GM12878 (cell line): ENCODE measurements around the gene GPATCH3. TPM values are rescaled to one million over a fixed set of nuclear protein-coding genes. Genes with fewer than 3 reads are reported as not detected.
"Not testable (repeated sequence)": the region's sequence is repeated elsewhere in the genome, so short reads cannot be mapped to it uniquely, and the experiment has no call there.

Experiments
- ATAC-seq: fragments of 200-7000 bp; cut with Tn5 transposase; 3 replicates; pipeline ENCODE4 v1.9.1; 2020; ENCODE audit warnings: mild to moderate bottlenecking, moderate library complexity
- BruUV-seq: library from RNA; stranded (reverse); fragments of 400-500 nt; replicated peaks from 2 replicates; lab custom pipeline; 2021; lab: Mats Ljungman, UMichigan
- CTCF ChIA-PET: fragments of 300-600 bp; sonication (Branson Sonifier 250); formaldehyde crosslinking; extraction: SDS; loops from one replicate; lab custom pipeline; 2021; ENCODE audit warnings: inconsistent platforms; lab: Yijun Ruan, JAX
- POLR2A ChIA-PET: fragments of 350-600 bp; formaldehyde crosslinking; extraction: SDS; loops from one replicate; lab custom pipeline; 2021; ENCODE audit warnings: inconsistent platforms; lab: Charles Lee
- RAD21 ChIA-PET: fragments of 300-600 bp; sonication (Branson Sonifier 250); formaldehyde crosslinking; loops from one replicate; lab custom pipeline; 2023; ENCODE audit warnings: antibody characterized with exemption; ENCODE audit not compliant: unreplicated experiment; lab: Charles Lee
- SMC1A ChIA-PET: fragments of 300-600 bp; sonication (Branson Sonifier 250); formaldehyde crosslinking; loops from one replicate; lab custom pipeline; 2023; ENCODE audit not compliant: unreplicated experiment, uncharacterized antibody; lab: Charles Lee
- DNase-seq: peaks from one replicate; pipeline ENCODE4 v3.0.0-alpha.2; 2011; ENCODE audit warnings: low read depth, low spot score
- FAIRE-seq: peaks from 3 replicates; lab custom pipeline; 2011; peaks lifted over from hg19 to GRCh38; lab: Jason Lieb, UNC
- H2AFZ ChIP-seq: 2 replicates; pipeline ENCODE4 v1.6.0; 2011; ENCODE audit warnings: low read depth, low read length, control low read depth; ENCODE audit not compliant: control insufficient read depth
- H3K27ac ChIP-seq: 2 replicates; pipeline ENCODE4 v1.5.1; 2011; ENCODE audit warnings: control low read depth; ENCODE audit not compliant: control insufficient read depth, insufficient read depth
- H3K27me3 ChIP-seq, 2 experiments: replicated peaks in 1 of 2; 2 replicates each; pipeline versions ENCODE4 v1.6.0 to v1.6.1; 2011; ENCODE audit warnings: low read length in 1 of 2; ENCODE audit not compliant: control insufficient read depth in 2 of 2, insufficient read depth in 2 of 2
- H3K36me3 ChIP-seq, 2 experiments: 2 replicates each; pipeline ENCODE4 v1.5.1; 2011; ENCODE audit warnings: low read length in 1 of 2; ENCODE audit not compliant: control insufficient read depth in 2 of 2, insufficient read depth in 2 of 2
- H3K4me1 ChIP-seq: 2 replicates; pipeline ENCODE4 v1.6.1; 2011; ENCODE audit warnings: mild to moderate bottlenecking, low read length, moderate library complexity, mixed read lengths; ENCODE audit not compliant: control insufficient read depth, insufficient read depth
- H3K4me2 ChIP-seq: 2 replicates; pipeline ENCODE4 v1.6.0; 2011; ENCODE audit warnings: control low read depth; ENCODE audit not compliant: control insufficient read depth, insufficient read depth
- H3K4me3 ChIP-seq: fragments of 200-600 bp; sonication (generic); 2 replicates; pipeline ENCODE4 v1.5.1; 2016
- H3K79me2 ChIP-seq: 2 replicates; pipeline ENCODE4 v1.6.0; 2011; ENCODE audit warnings: low read length; ENCODE audit not compliant: control insufficient read depth, insufficient read depth
- H3K9ac ChIP-seq: 2 replicates; pipeline ENCODE4 v1.8.0; 2011; ENCODE audit warnings: low read length, control low read depth, mixed read lengths; ENCODE audit not compliant: control insufficient read depth, insufficient read depth
- H3K9me3 ChIP-seq: replicated peaks from 3 replicates; pipeline ENCODE4 v1.5.1; 2011; ENCODE audit warnings: mild to moderate bottlenecking, low read length; ENCODE audit not compliant: control insufficient read depth, insufficient read depth
- H4K20me1 ChIP-seq: 2 replicates; pipeline ENCODE4 v1.6.0; 2011; ENCODE audit not compliant: control insufficient read depth, insufficient read depth
- CEBPB ChIP-seq, 2 experiments: fragments of 150-350 bp in 1 of 2; IDR thresholded peaks; 2 replicates each; pipeline ENCODE4 v1.6.1; 2012 to 2014; ENCODE audit warnings: low read depth in 2 of 2, low read length in 2 of 2, borderline replicate concordance in 1 of 2, inconsistent platforms in 1 of 2
- CHD4 ChIP-seq: fragments of 200-600 bp; sonication (generic); IDR thresholded peaks from 2 replicates; pipeline ENCODE4 v1.6.1; 2016; ENCODE audit warnings: mild to moderate bottlenecking
- DPF2 ChIP-seq: fragments of 450-650 bp; IDR thresholded peaks from 2 replicates; pipeline ENCODE4 v1.6.1; 2017; ENCODE audit warnings: mild to moderate bottlenecking
- FOXK2 ChIP-seq: fragments of 450-650 bp; IDR thresholded peaks from 2 replicates; pipeline ENCODE4 v1.6.1; 2017; ENCODE audit warnings: mild to moderate bottlenecking, moderate library complexity
- IRF5 ChIP-seq: fragments of 450-650 bp; IDR thresholded peaks from 2 replicates; pipeline ENCODE4 v1.6.1; 2017; ENCODE audit warnings: borderline replicate concordance
- MTA3 ChIP-seq: IDR thresholded peaks from 2 replicates; pipeline ENCODE4 v1.6.1; 2012; ENCODE audit warnings: low read length, inconsistent platforms, borderline replicate concordance
- NRF1 ChIP-seq: conservative IDR thresholded peaks from 2 replicates; pipeline ENCODE4 v1.6.1; 2011; ENCODE audit warnings: mild to moderate bottlenecking, low read depth, low read length, improper control_type of control experiment
- SKIL ChIP-seq: fragments of 450-650 bp; IDR thresholded peaks from 2 replicates; pipeline ENCODE4 v1.6.1; 2017; ENCODE audit warnings: mild to moderate bottlenecking, low read depth, inconsistent platforms; ENCODE audit not compliant: poor library complexity, severe bottlenecking
- SMAD5 ChIP-seq: IDR thresholded peaks from 2 replicates; pipeline ENCODE4 v1.6.1; 2016; ENCODE audit warnings: antibody characterized with exemption, low read depth
- STAT3 ChIP-seq: IDR thresholded peaks from 2 replicates; pipeline ENCODE4 v1.6.1; 2011; ENCODE audit warnings: low read depth, low read length, improper control_type of control experiment
- TCF12 ChIP-seq: IDR thresholded peaks from 2 replicates; pipeline ENCODE4 v1.6.1; 2011; ENCODE audit warnings: low read depth, mild to moderate bottlenecking, low read length
- WGBS: methylation state at CpG from one replicate; pipeline ENCODE4 v1.1.6; 2016; ENCODE audit warnings: low lambda C conversion rate; ENCODE audit not compliant: insufficient replicate concordance, insufficient coverage; ENCODE audit errors: missing lambda C conversion rate; 5-methylcytosine and 5-hydroxymethylcytosine counted together
- in situ Hi-C: fragments of 300-500 bp; cut with MboI; formaldehyde crosslinking; loops from 9 replicates; pipeline ENCODE4 v1.14.3; 2018; ENCODE audit warnings: mixed read lengths
- intact Hi-C: fragments of 100-400 bp; cut with micrococcal nuclease; formaldehyde crosslinking; loops from one replicate; pipeline ENCODE4 v1.14.2; 2022; ENCODE audit not compliant: unreplicated experiment
- polyA plus RNA-seq, 11 experiments: library from polyadenylated mRNA; depleted of rRNA in 4 of 11; unstranded in 6 of 11; stranded (reverse) in 5 of 11; fragments of >200 nt; fragmentation: Nextera tagmentation in 4 of 11; fragmentation: Illumina TruSeq in 1 of 11; extraction: Ambion mirVana in 4 of 11; extraction: Trizol in 1 of 11; gene quantifications; 1 replicate in 1 of 11; 2 replicates in 10 of 11; pipeline versions ENCODE4 v1.2.1 to v1.2.3, GENCODE V29; 2011 to 2016; ENCODE audit warnings: inconsistent platforms in 2 of 11, missing spikeins in 2 of 11, low read depth in 1 of 11
- total RNA-seq, 4 experiments: library from RNA; depleted of rRNA in 3 of 4; stranded (reverse); fragments of >200 nt in 3 of 4; fragmentation: Illumina TruSeq in 1 of 4; extraction: Trizol in 1 of 4; gene quantifications; 2 replicates each; pipeline versions ENCODE4 v1.2.1 to v1.2.3, GENCODE V29; 2013 to 2021

GPATCH3 gene
- total and polyA plus RNA-seq, 10 of the 15 experiments (the other 5 are each of a cell fraction or from before 2014, with no cell fraction given) = 0.56 to 13.4 (median 8.7) TPM

GRCh38 chr1:26948725-26949057, 48.4 kb upstream of the GPATCH3 start:
- FAIRE-seq, H3K4me1 ChIP-seq, H3K4me3 ChIP-seq, H3K9ac ChIP-seq, BruUV-seq, H4K20me1 ChIP-seq, H3K27ac ChIP-seq, intact Hi-C loops, SMC1A ChIA-PET, DNase-seq, ATAC-seq, H3K79me2 ChIP-seq, RAD21 ChIA-PET, H3K9me3 ChIP-seq, H2AFZ ChIP-seq, H3K27me3 ChIP-seq, in situ Hi-C loops, H3K4me2 ChIP-seq: not testable (repeated sequence)
- H3K36me3 ChIP-seq = peaks cover 4 to 17% of the 10 kb centered on the region in 2 experiments; a peak in 3 of 4 replicates
- 91% methylated on average over 16 of the region's 16 CpGs for WGBS
- ChIA-PET POLR2A (interaction anchor here (0.6 kb wide), 1 partner anchor 348 kb away, joined by 3 read pairs; no protein-coding TSS in a partner anchor), CTCF (interaction anchor here (1.2 kb wide), 1 partner anchor 9 kb away, joined by 3 read pairs; no protein-coding TSS in a partner anchor)

- H4K20me1 ChIP-seq = no peaks in the 10 kb centered on the region; the same call in 1 of the 2 replicates
- ChIA-PET SMC1A (no interaction called here), CTCF (interaction anchor here (3.1 kb wide), 1 partner anchor 99 kb away, joined by 8 read pairs; no protein-coding TSS in a partner anchor), RAD21 (no interaction called here), POLR2A (no interaction called here)
- no peak overlapping the region for H2AFZ ChIP-seq
- peaks cover 11 to 27% of the 10 kb centered on the region in 2 experiments for H3K36me3 ChIP-seq
- ATAC-seq = no peak
- H3K79me2 ChIP-seq = no peaks in the 10 kb centered on the region
- intact Hi-C loops (no loop called here), in situ Hi-C loops (no loop called here)
- H3K4me1 ChIP-seq = no peaks in the 10 kb centered on the region
- no peak overlapping the region for H3K4me3 ChIP-seq
- BruUV-seq = no TSS peak
- WGBS = 100% methylated on average over 4 of the region's 4 CpGs
- H3K27ac ChIP-seq = no peak overlapping the region
- H3K4me2 ChIP-seq = no peak overlapping the region
- H3K9me3 ChIP-seq = no peaks in the 10 kb centered on the region
- H3K9ac ChIP-seq = no peak overlapping the region
- no peaks in the 10 kb centered on the region for H3K27me3 ChIP-seq
- FAIRE-seq = no peak
- no peak for DNase-seq
- TF ChIP-seq DPF2 (no peak), CEBPB (IDR thresholded peaks at IDR 0.05; ENCODE audit: borderline replicate concordance in 1 of 2, low read depth in 2 of 2, low read length in 2 of 2) (no peak), SKIL (no peak), SMAD5 (no peak), CHD4 (no peak), STAT3 (no peak), MTA3 (no peak), FOXK2 (no peak), TCF12 (no peak), IRF5 (no peak), NRF1 (no peak)
These were observed 46.0 kb upstream of the GPATCH3 start for GRCh38 chr1:26946270-26946669.
